Caco-2 (cell line): Measurements from ENCODE around the gene YRDC. TPM values are rescaled to one million over a fixed set of nuclear protein-coding genes. Genes with fewer than 3 reads are reported as not detected.
A peak's percentile ranks its signal among the peaks of the same experiment; 100 is the strongest.

Experiments
- Bru-seq: library from RNA; stranded (reverse); fragments of 400-500 nt; gene quantifications from one replicate; lab custom pipeline; 2021; lab: Mats Ljungman, UMichigan
- BruChase-seq, 2 experiments: library from RNA; stranded (reverse); fragments of 400-500 nt; gene quantifications; one replicate each; lab custom pipeline; 2021; lab: Mats Ljungman, UMichigan
- BruUV-seq: library from RNA; stranded (reverse); fragments of 400-500 nt; replicated peaks from 2 replicates; lab custom pipeline; 2021; lab: Mats Ljungman, UMichigan
- CTCF ChIA-PET: fragments of 300-600 bp; sonication (Branson Sonifier 250); formaldehyde crosslinking; loops from one replicate; lab custom pipeline; 2022; ENCODE audit warnings: antibody characterized with exemption; lab: Charles Lee
- POLR2A ChIA-PET: fragments of 300-600 bp; sonication (Branson Sonifier 250); formaldehyde crosslinking; loops from one replicate; lab custom pipeline; 2022; ENCODE audit warnings: antibody characterized with exemption; lab: Charles Lee
- DNase-seq, 2 experiments: peaks; one replicate each; pipeline versions ENCODE4 v3.0.0 to v3.0.0-alpha.2; 2020 to 2022
- H3K27me3 ChIP-seq: replicated peaks from 2 replicates; pipeline ENCODE4 v1.6.0; 2011; ENCODE audit warnings: low read length; ENCODE audit not compliant: control insufficient read depth, insufficient read depth
- H3K36me3 ChIP-seq: 2 replicates; pipeline ENCODE4 v1.5.1; 2011; ENCODE audit warnings: low read length; ENCODE audit not compliant: control insufficient read depth, insufficient read depth
- H3K4me1 ChIP-seq: fragments of 250-450 bp; sonication (Bioruptor Pico); 2 replicates; pipeline ENCODE4 v1.5.1; 2020; ENCODE audit warnings: mild to moderate bottlenecking
- H3K4me3 ChIP-seq: 2 replicates; pipeline ENCODE4 v1.5.1; 2011; ENCODE audit warnings: low read depth, mild to moderate bottlenecking, control low read depth, low read length
- H3K9me3 ChIP-seq: fragments of 250-450 bp; sonication (Bioruptor Pico); 2 replicates; pipeline ENCODE4 v1.5.1; 2020; ENCODE audit warnings: mild to moderate bottlenecking, moderate library complexity
- H3K27ac Mint-ChIP-seq: one replicate; pipeline ENCODE4 v1.8.0; 2022; ENCODE audit warnings: mixed read lengths; ENCODE audit not compliant: unreplicated experiment
- H3K27me3 Mint-ChIP-seq: one replicate; pipeline ENCODE4 v1.8.0; 2022; ENCODE audit warnings: mixed read lengths; ENCODE audit not compliant: insufficient read depth, unreplicated experiment
- H3K36me3 Mint-ChIP-seq: one replicate; pipeline ENCODE4 v1.8.0; 2022; ENCODE audit warnings: mild to moderate bottlenecking, mixed read lengths; ENCODE audit not compliant: insufficient read depth, unreplicated experiment
- H3K4me1 Mint-ChIP-seq: one replicate; pipeline ENCODE4 v1.8.0; 2022; ENCODE audit warnings: low read depth, mixed read lengths; ENCODE audit not compliant: unreplicated experiment
- H3K4me3 Mint-ChIP-seq: one replicate; pipeline ENCODE4 v1.8.0; 2022; ENCODE audit warnings: mild to moderate bottlenecking, moderate library complexity, mixed read lengths; ENCODE audit not compliant: unreplicated experiment
- H3K9me3 Mint-ChIP-seq: one replicate; pipeline ENCODE4 v1.8.0; 2022; ENCODE audit warnings: mixed read lengths; ENCODE audit not compliant: unreplicated experiment
- intact Hi-C: fragments of 100-400 bp; cut with micrococcal nuclease; formaldehyde crosslinking; loops from one replicate; pipeline ENCODE4 v1.10.0; 2022; ENCODE audit not compliant: unreplicated experiment
- long read RNA-seq: library from polyadenylated mRNA; stranded (forward); transcript quantifications from one replicate; pipeline ENCODE4 v2.0.0, GENCODE V29; 2022
- total RNA-seq: library from RNA; stranded (reverse); gene quantifications from 2 replicates; pipeline ENCODE4 v1.2.3, GENCODE V29; 2022
- TF ChIP-seq, protein P1 (sequence below), 2 experiments: fragments of 200-600 bp in 1 of 2; IDR thresholded peaks; 1 replicate in 1 of 2; 2 replicates in 1 of 2; pipeline versions ENCODE4 v1.5.1 to v1.8.0; 2011 to 2022; ENCODE audit warnings: antibody characterized with exemption in 1 of 2, control low read depth in 1 of 2, inconsistent platforms in 1 of 2, low read depth in 1 of 2, low read length in 1 of 2, mild to moderate bottlenecking in 1 of 2, moderate library complexity in 1 of 2; ENCODE audit not compliant: insufficient read depth in 1 of 2, severe bottlenecking in 1 of 2, unreplicated experiment in 1 of 2

The YRDC gene, protein sequence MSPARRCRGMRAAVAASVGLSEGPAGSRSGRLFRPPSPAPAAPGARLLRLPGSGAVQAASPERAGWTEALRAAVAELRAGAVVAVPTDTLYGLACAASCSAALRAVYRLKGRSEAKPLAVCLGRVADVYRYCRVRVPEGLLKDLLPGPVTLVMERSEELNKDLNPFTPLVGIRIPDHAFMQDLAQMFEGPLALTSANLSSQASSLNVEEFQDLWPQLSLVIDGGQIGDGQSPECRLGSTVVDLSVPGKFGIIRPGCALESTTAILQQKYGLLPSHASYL
- 10.3 and 10.7 TPM in 2 replicates for total RNA-seq
- percentile 87 among the genes with signal in this experiment for Bru-seq, nascent RNA
- BruChase-seq, experiment 1, labeled RNA remaining after a 2-hour chase: percentile 88 among the genes with signal in this experiment
- BruChase-seq, experiment 2, labeled RNA remaining after a 6-hour chase: percentile 70 among the genes with signal in this experiment
- long read RNA-seq, transcript YRDC-201 (5 exons, 1,826 nt): major isoform, 28 of 31 reads
- long read RNA-seq, partial matches to known transcripts: 2 of 31 reads
- long read RNA-seq, other reads (novel, unspliced or antisense): 1 of 31 reads

DNA sequence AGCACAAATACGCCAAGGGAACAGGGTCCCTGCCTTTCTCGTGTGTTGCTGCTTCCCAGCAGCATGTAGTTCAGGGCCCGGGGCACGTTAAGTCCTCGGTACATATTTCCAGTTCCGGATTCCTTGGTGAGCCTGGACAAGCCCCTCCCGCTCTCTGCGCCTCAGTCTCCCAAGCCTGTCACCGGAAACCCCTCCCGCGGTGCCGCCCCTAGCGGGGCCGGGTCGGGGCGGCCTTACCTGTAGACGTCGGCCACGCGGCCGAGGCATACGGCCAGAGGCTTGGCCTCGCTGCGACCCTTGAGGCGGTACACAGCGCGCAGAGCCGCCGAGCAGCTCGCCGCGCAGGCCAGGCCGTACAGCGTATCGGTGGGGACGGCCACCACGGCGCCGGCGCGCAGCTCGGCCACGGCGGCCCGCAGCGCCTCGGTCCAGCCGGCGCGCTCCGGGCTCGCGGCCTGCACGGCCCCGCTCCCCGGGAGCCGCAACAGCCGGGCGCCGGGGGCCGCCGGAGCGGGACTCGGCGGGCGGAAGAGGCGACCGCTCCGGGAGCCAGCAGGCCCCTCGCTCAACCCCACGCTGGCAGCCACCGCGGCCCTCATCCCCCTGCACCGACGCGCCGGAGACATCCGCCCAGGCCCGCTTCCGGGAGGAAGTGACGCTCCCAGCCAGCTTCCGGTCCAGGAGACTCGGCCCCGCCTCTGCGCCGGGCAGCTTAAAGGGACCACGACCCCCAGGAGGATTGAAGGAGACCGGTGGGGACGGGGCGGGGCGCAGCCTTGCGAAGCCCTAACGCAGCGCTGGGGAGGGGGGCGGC lies at the start of gene YRDC, which contains the start of gene C1orf122:
Gene YRDC, minus strand, starts transcription at position 654 of the 814 bp plus-strand sequence. Its CDS starts 28 bp downstream, at position 626.
Gene C1orf122, plus strand, starts transcription at position 236 of the 814 bp plus-strand sequence. CDS start 615 bp downstream, outside the sequence.
- intact Hi-C loops: no loop called here
- POLR2A ChIA-PET: interaction anchor here (0.6 to 1.8 kb wide), 6 partner anchors 10 to 203 kb away, joined by 3 to 9 read pairs (median 4); partner anchors contain the start of genes CDCA8 and MTF1
- Mint-ChIP-seq H3K27ac (peak within 1 kb of the TSS; percentile 96), H3K4me1 (no peaks in the 10 kb centered on the region), H3K27me3 (no peaks in the 10 kb centered on the region), H3K9me3 (no peaks in the 10 kb centered on the region), H3K4me3 (peak within 1 kb of the TSS; percentile 94), H3K36me3 (peaks cover 79% of the 10 kb centered on the region)
- Histone ChIP-seq H3K36me3 (no peaks in the 10 kb centered on the region), H3K27me3 (no peaks in the 10 kb centered on the region), H3K4me1 (peaks cover 10% of the 10 kb centered on the region; the same call in 1 of the 2 replicates), H3K9me3 (no peaks in the 10 kb centered on the region), H3K4me3 (peak within 1 kb of the TSS; percentile 70)
- peak; percentile 89 to 91 for DNase-seq
- no TSS peak for BruUV-seq
- TF ChIP-seq, protein P1, sequence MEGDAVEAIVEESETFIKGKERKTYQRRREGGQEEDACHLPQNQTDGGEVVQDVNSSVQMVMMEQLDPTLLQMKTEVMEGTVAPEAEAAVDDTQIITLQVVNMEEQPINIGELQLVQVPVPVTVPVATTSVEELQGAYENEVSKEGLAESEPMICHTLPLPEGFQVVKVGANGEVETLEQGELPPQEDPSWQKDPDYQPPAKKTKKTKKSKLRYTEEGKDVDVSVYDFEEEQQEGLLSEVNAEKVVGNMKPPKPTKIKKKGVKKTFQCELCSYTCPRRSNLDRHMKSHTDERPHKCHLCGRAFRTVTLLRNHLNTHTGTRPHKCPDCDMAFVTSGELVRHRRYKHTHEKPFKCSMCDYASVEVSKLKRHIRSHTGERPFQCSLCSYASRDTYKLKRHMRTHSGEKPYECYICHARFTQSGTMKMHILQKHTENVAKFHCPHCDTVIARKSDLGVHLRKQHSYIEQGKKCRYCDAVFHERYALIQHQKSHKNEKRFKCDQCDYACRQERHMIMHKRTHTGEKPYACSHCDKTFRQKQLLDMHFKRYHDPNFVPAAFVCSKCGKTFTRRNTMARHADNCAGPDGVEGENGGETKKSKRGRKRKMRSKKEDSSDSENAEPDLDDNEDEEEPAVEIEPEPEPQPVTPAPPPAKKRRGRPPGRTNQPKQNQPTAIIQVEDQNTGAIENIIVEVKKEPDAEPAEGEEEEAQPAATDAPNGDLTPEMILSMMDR (IDR thresholded peaks at IDR 0.05; ENCODE audit: insufficient read depth in 1 of 2, low read depth in 1 of 2, low read length in 1 of 2, severe bottlenecking in 1 of 2, unreplicated experiment in 1 of 2): peak in 1 of 2 experiments; percentile 4
- CTCF ChIA-PET: interaction anchor here (0.5 to 1.3 kb wide), 7 partner anchors 14 to 373 kb away, joined by 3 to 8 read pairs (median 4); partner anchors contain the start of genes MANEAL and MTF1

DNA sequence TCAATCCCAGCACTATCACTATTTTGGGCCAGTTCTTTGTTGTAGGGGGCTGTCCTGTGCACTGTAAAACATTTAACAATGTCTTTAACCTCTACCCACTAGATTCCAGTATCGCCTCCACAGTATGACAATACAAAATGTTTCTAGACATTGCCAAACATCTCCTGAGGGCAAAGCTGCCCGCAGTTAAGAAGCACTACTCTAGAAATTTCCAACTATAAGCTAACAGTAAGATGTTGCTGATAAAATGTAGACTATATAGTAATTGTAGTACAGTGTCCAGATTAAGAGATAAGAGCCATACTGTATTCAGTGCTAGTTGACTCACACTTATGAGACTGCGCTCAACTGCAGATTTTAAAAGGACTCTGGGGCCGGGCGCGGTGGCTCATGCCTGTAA lies 46.4 kb upstream of the YRDC start:
- intact Hi-C loops: no loop called here
- H3K27ac Mint-ChIP-seq: no peak overlapping the region
- H3K4me3 ChIP-seq: no peak overlapping the region
- H3K27me3 Mint-ChIP-seq: no peaks in the 10 kb centered on the region
- no peak for DNase-seq
- no peak overlapping the region for H3K4me3 Mint-ChIP-seq
- CTCF ChIA-PET: no interaction called here
- no peaks in the 10 kb centered on the region for H3K9me3 Mint-ChIP-seq
- H3K36me3 ChIP-seq: no peaks in the 10 kb centered on the region
- POLR2A ChIA-PET: no interaction called here
- no TSS peak for BruUV-seq
- no peaks in the 10 kb centered on the region for H3K27me3 ChIP-seq
- H3K4me1 ChIP-seq: peaks cover 5% of the 10 kb centered on the region; the same call in 1 of the 2 replicates
- peaks cover 32% of the 10 kb centered on the region for H3K36me3 Mint-ChIP-seq
- H3K4me1 Mint-ChIP-seq: peaks cover 6% of the 10 kb centered on the region
- no peaks in the 10 kb centered on the region for H3K9me3 ChIP-seq
- TF ChIP-seq, protein P1 (IDR thresholded peaks at IDR 0.05; ENCODE audit: insufficient read depth in 1 of 2, low read depth in 1 of 2, low read length in 1 of 2, severe bottlenecking in 1 of 2, unreplicated experiment in 1 of 2): no peak
